ENCODE measurements around the gene PLEKHH1. TPM values are rescaled to one million over a fixed set of nuclear protein-coding genes. Genes with fewer than 3 reads are reported as not detected.

PLEKHH1 gene
- total RNA-seq, 2 experiments from 2014 or later, result 0.16 to 0.53 TPM

DNA sequence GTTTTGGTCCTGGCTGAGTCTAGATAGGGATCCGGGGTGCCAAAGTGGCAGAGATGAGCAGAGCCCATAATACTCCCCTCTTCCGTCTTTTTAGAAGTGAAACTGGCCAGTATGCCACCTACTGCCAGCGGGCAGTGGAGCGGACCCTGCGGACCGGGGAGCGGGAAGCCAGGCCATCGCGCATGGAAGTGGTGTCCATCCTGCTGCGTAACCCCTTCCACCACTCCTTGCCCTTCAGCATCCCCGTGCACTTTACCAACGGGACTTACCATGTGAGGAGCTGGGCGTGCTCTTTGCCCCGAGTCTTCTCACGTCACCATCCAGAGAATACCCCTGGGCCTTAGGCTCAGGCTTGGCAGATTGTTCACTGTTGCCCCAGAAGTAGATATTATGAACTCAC lies 46.0 kb downstream of the PLEKHH1 start:
- Histone ChIP-seq H3K4me1 (ENCODE audit: insufficient read depth, low read length) (no peaks in the 10 kb centered on the region), H3K36me3 (ENCODE audit: insufficient read depth, low read length) (no peaks in the 10 kb centered on the region), H3K27ac (ENCODE audit: low read depth in 1 of 2, low read length in 2 of 2) (no peak overlapping the region), H3K4me3 (ENCODE audit: low read length) (no peak overlapping the region), H3K27me3 (ENCODE audit: control insufficient read depth in 1 of 2, insufficient read depth in 2 of 2, low read length in 2 of 2) (no peaks in the 10 kb centered on the region), H3K9me3 (ENCODE audit: control insufficient read depth in 1 of 2, insufficient read depth in 1 of 2, low read length in 2 of 2) (no peaks in the 10 kb centered on the region)
- Mint-ChIP-seq H3K27ac (no peak overlapping the region), H3K9me3 (no peaks in the 10 kb centered on the region), H3K4me3 (no peak overlapping the region), H3K4me1 (ENCODE audit: low read depth) (no peaks in the 10 kb centered on the region), H3K36me3 (ENCODE audit: low read depth) (no peaks in the 10 kb centered on the region), H3K27me3 (no peaks in the 10 kb centered on the region)
- TF ChIP-seq, protein P1, sequence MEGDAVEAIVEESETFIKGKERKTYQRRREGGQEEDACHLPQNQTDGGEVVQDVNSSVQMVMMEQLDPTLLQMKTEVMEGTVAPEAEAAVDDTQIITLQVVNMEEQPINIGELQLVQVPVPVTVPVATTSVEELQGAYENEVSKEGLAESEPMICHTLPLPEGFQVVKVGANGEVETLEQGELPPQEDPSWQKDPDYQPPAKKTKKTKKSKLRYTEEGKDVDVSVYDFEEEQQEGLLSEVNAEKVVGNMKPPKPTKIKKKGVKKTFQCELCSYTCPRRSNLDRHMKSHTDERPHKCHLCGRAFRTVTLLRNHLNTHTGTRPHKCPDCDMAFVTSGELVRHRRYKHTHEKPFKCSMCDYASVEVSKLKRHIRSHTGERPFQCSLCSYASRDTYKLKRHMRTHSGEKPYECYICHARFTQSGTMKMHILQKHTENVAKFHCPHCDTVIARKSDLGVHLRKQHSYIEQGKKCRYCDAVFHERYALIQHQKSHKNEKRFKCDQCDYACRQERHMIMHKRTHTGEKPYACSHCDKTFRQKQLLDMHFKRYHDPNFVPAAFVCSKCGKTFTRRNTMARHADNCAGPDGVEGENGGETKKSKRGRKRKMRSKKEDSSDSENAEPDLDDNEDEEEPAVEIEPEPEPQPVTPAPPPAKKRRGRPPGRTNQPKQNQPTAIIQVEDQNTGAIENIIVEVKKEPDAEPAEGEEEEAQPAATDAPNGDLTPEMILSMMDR (IDR thresholded peaks at IDR 0.05), result no peak
- ATAC-seq (ENCODE audit: poor library complexity), result no peak
- intact Hi-C loops (cut with DNase I, micrococcal nuclease), result loop anchor here in 1 of 2 experiments (10.0 kb wide), 1 partner anchor 1224 kb away; no protein-coding TSS in a partner anchor
- POLR2A ChIA-PET, result no interaction called here
- CTCF ChIA-PET, result interaction anchor here (0.7 kb wide), 1 partner anchor 125 kb away, joined by 3 read pairs; no protein-coding TSS in a partner anchor
- no peak for DNase-seq

DNA sequence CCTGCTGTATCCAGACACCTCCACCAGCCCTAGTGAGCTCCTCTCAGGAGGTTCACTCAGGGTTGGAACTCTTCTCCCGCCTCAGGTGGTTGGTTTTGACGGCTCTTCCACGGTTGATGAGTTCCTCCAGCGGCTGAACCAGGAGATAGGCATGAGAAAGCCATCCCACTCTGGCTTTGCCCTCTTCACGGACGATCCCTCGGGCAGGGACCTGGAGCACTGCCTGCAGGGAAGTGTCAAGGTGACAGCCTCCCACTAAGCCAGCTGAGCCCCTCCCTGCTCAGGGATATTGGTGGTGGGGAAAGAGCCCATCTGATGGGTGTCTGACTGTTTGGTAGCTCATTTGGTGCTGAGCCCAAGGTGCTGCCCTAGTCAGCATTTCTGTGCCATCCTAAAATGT lies 46.5 kb downstream of the PLEKHH1 start:
- Mint-ChIP-seq H3K4me1 (ENCODE audit: low read depth) (no peaks in the 10 kb centered on the region), H3K27ac (no peak overlapping the region), H3K4me3 (no peak overlapping the region), H3K36me3 (ENCODE audit: low read depth) (no peaks in the 10 kb centered on the region), H3K9me3 (no peaks in the 10 kb centered on the region), H3K27me3 (no peaks in the 10 kb centered on the region)
- POLR2A ChIA-PET, result no interaction called here
- Histone ChIP-seq H3K27ac (ENCODE audit: low read depth in 1 of 2, low read length in 2 of 2) (no peak overlapping the region), H3K4me1 (ENCODE audit: insufficient read depth, low read length) (no peaks in the 10 kb centered on the region), H3K4me3 (ENCODE audit: low read length) (no peak overlapping the region), H3K27me3 (ENCODE audit: control insufficient read depth in 1 of 2, insufficient read depth in 2 of 2, low read length in 2 of 2) (no peaks in the 10 kb centered on the region), H3K36me3 (ENCODE audit: insufficient read depth, low read length) (no peaks in the 10 kb centered on the region), H3K9me3 (ENCODE audit: control insufficient read depth in 1 of 2, insufficient read depth in 1 of 2, low read length in 2 of 2) (no peaks in the 10 kb centered on the region)
- TF ChIP-seq, protein P1 (IDR thresholded peaks at IDR 0.05), result no peak
- intact Hi-C loops (cut with DNase I, micrococcal nuclease), result loop anchor here in 1 of 2 experiments (10.0 kb wide), 1 partner anchor 1225 kb away; no protein-coding TSS in a partner anchor
- no peak for ATAC-seq (ENCODE audit: poor library complexity)
- DNase-seq, result no peak
- CTCF ChIA-PET, result interaction anchor here (2.4 kb wide), 1 partner anchor 8 kb away, joined by 9 read pairs; no protein-coding TSS in a partner anchor

DNA sequence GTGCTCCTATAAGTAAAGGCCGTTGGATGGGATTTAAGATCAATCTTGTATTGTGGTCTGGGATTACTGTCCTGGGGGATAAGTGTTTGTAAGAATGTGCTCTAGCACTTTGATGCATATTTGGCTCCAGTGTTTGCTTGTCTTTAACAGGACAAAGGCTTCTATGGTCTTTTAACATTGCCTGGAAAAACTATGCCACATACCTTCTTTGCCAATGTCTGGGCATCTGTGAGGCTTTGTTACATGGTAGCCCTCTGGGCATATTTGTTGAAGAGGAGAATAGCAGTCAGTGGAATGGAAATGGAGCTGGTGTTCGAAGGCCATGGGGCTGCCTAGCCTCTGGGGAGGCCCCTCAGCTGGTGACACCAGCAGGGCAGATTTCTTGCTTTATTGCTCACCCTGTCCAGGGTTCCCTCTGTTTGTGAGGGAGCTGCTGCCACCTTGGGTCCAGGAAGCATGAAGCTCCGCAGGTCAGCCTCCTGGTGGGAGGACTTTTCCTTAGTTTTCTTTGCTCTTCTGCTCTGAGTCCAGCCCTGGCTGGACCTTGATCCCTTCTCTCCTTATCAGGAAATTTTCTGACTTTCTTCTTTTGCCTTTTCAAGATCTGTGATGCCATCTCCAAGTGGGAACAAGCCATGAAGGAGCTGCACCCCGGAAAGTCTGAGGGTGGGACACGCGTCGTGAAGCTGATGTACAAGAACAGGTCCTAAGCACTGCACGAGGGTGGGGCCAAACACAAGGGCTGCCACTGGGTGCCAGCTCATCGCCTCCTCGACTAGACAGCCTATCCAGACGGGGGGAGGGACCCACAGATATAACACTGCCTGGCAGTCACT lies 47.5 kb downstream of the PLEKHH1 start:
- Mint-ChIP-seq H3K27ac (no peak overlapping the region), H3K4me3 (no peak overlapping the region), H3K27me3 (no peaks in the 10 kb centered on the region), H3K4me1 (ENCODE audit: low read depth) (no peaks in the 10 kb centered on the region), H3K36me3 (ENCODE audit: low read depth) (no peaks in the 10 kb centered on the region), H3K9me3 (no peaks in the 10 kb centered on the region)
- H3K4me3 ChIP-seq (ENCODE audit: low read length), result no peak overlapping the region
- intact Hi-C loops (cut with DNase I, micrococcal nuclease), result no loop called here
- no peaks in the 10 kb centered on the region for H3K27me3 ChIP-seq (ENCODE audit: control insufficient read depth in 1 of 2, insufficient read depth in 2 of 2, low read length in 2 of 2)
- DNase-seq (no peak), ATAC-seq (ENCODE audit: poor library complexity) (no peak)
- H3K27ac ChIP-seq (ENCODE audit: low read depth in 1 of 2, low read length in 2 of 2), result no peak overlapping the region
- ChIA-PET POLR2A (interaction anchor here (1.1 kb wide), 1 partner anchor 92 kb away, joined by 4 read pairs; no protein-coding TSS in a partner anchor), CTCF (interaction anchor here (2.4 kb wide), 1 partner anchor 9 kb away, joined by 9 read pairs; no protein-coding TSS in a partner anchor)
- H3K4me1 ChIP-seq (ENCODE audit: insufficient read depth, low read length), result no peaks in the 10 kb centered on the region
- no peaks in the 10 kb centered on the region for H3K9me3 ChIP-seq (ENCODE audit: control insufficient read depth in 1 of 2, insufficient read depth in 1 of 2, low read length in 2 of 2)
- H3K36me3 ChIP-seq (ENCODE audit: insufficient read depth, low read length), result no peaks in the 10 kb centered on the region
- TF ChIP-seq, protein P1 (IDR thresholded peaks at IDR 0.05), result no peak

Measured in CD4-positive, alpha-beta T cell (primary cell).